K562 (cell line): ENCODE data around the gene MOB3B. TPM values are rescaled to one million over a fixed set of nuclear protein-coding genes. Genes with fewer than 3 reads are reported as not detected.

Source experiments
- ATAC-seq: fragments of 200-7000 bp; cut with Tn5 transposase; 3 replicates; pipeline ENCODE4 v1.9.1; 2020; ENCODE audit warnings: moderate library complexity
- BruUV-seq: library from RNA; stranded (reverse); fragments of 400-500 nt; replicated peaks from 2 replicates; lab custom pipeline; 2021; lab: Mats Ljungman, UMichigan
- CTCF ChIA-PET: fragments of 300-600 bp; formaldehyde crosslinking; extraction: SDS; loops from one replicate; lab custom pipeline; 2021; ENCODE audit warnings: low intra/inter-chr PET ratio; lab: Yijun Ruan, JAX
- POLR2A ChIA-PET: fragments of 300-600, 350-650 bp; sonication (Branson Sonifier 250); formaldehyde crosslinking; extraction: SDS; loops from one replicate; lab custom pipeline; 2021; ENCODE audit warnings: antibody characterized with exemption, inconsistent platforms; lab: Yijun Ruan, JAX
- DNase-seq, 4 experiments: peaks; one replicate each; pipeline versions ENCODE4 v3.0.0 to v3.0.0-alpha.2; 2011 to 2018; ENCODE audit warnings: low spot score in 3 of 4, mixed read lengths in 3 of 4; ENCODE audit errors: extremely low read depth in 1 of 4
- FAIRE-seq: peaks from 2 replicates; lab custom pipeline; 2011; peaks lifted over from hg19 to GRCh38; lab: Jason Lieb, UNC
- H2AFZ ChIP-seq: 2 replicates; pipeline ENCODE4 v1.6.0; 2011; ENCODE audit warnings: low read depth, low read length, control low read depth, inconsistent platforms
- H3K27ac ChIP-seq: fragments of 200-600 bp; 3 replicates; pipeline ENCODE4 v1.8.0; 2011; ENCODE audit warnings: low read depth, mild to moderate bottlenecking, control low read depth, inconsistent platforms, low read length, moderate library complexity, mixed read lengths; ENCODE audit errors: extremely low read depth
- H3K27me3 ChIP-seq, 2 experiments: fragments of 300-600 bp in 1 of 2; 2 replicates in 1 of 2; 3 replicates in 1 of 2; pipeline versions ENCODE4 v1.6.0 to v1.8.0; 2011; ENCODE audit warnings: inconsistent platforms in 2 of 2, low read length in 2 of 2, mild to moderate bottlenecking in 1 of 2, mixed read lengths in 1 of 2, moderate library complexity in 1 of 2; ENCODE audit not compliant: control insufficient read depth in 2 of 2, insufficient read depth in 2 of 2
- H3K36me3 ChIP-seq: fragments of 300-600 bp; 3 replicates; pipeline ENCODE4 v1.8.0; 2011; ENCODE audit warnings: mild to moderate bottlenecking, low read length, inconsistent platforms; ENCODE audit not compliant: control insufficient read depth, insufficient read depth
- H3K4me1 ChIP-seq, 2 experiments: fragments of 200-600 bp in 1 of 2; replicated peaks in 1 of 2; 2 replicates in 1 of 2; 3 replicates in 1 of 2; pipeline versions ENCODE4 v1.5.1 to v1.8.0; 2011; ENCODE audit warnings: inconsistent platforms in 2 of 2, low read length in 2 of 2, mild to moderate bottlenecking in 1 of 2, mixed read lengths in 1 of 2, moderate library complexity in 1 of 2; ENCODE audit not compliant: control insufficient read depth in 2 of 2, insufficient read depth in 2 of 2
- H3K4me2 ChIP-seq: 2 replicates; pipeline ENCODE4 v1.6.1; 2011; ENCODE audit warnings: low read length, control low read depth, inconsistent platforms, mixed read lengths; ENCODE audit not compliant: insufficient read depth
- H3K4me3 ChIP-seq: fragments of 200-600 bp; sonication (generic), shearing (Covaris generic); 2 replicates; pipeline ENCODE4 v1.5.1; 2016; ENCODE audit warnings: control low read depth, inconsistent platforms
- H3K79me2 ChIP-seq: fragments of 200-600 bp; 3 replicates; pipeline ENCODE4 v1.8.0; 2011; ENCODE audit warnings: low read length, inconsistent platforms; ENCODE audit not compliant: control insufficient read depth, insufficient read depth
- H3K9ac ChIP-seq, 2 experiments: 2 replicates each; pipeline versions ENCODE4 v1.6.0 to v1.6.1; 2011; ENCODE audit warnings: low read depth in 2 of 2, low read length in 2 of 2, control low read depth in 1 of 2, inconsistent platforms in 1 of 2, mild to moderate bottlenecking in 1 of 2, mixed read lengths in 1 of 2; ENCODE audit not compliant: insufficient read depth in 1 of 2
- H3K9me1 ChIP-seq: one replicate; pipeline ENCODE4 v1.6.0; 2011; ENCODE audit warnings: inconsistent platforms, mild to moderate bottlenecking, low read length, moderate library complexity; ENCODE audit not compliant: control insufficient read depth, insufficient read depth
- H3K9me3 ChIP-seq: replicated peaks from 2 replicates; pipeline ENCODE4 v1.5.1; 2011; ENCODE audit warnings: low read depth, low read length, inconsistent platforms; ENCODE audit not compliant: control insufficient read depth, insufficient read depth
- H4K20me1 ChIP-seq: replicated peaks from 2 replicates; pipeline ENCODE4 v1.6.1; 2011; ENCODE audit warnings: low read length, inconsistent platforms, mixed read lengths; ENCODE audit not compliant: control insufficient read depth, insufficient read depth
- BACH1 ChIP-seq: fragments of 200-800 bp; sonication (Bioruptor generic); IDR thresholded peaks from 2 replicates; pipeline ENCODE4 v1.6.1; 2016; ENCODE audit warnings: missing genetic modification characterization, missing compliant biosample characterization
- BDP1 ChIP-seq: IDR thresholded peaks from 3 replicates; pipeline ENCODE4 v1.6.1; 2011; ENCODE audit not compliant: insufficient read length, insufficient read depth
- BRD4 ChIP-seq: fragments of 200-600 bp; sonication (generic); IDR thresholded peaks from 2 replicates; pipeline ENCODE4 v1.6.1; 2017; ENCODE audit warnings: inconsistent platforms
- ELK3 ChIP-seq: fragments of 450-650 bp; formaldehyde crosslinking; IDR thresholded peaks from 2 replicates; pipeline ENCODE4 v1.4.0; 2020; ENCODE audit warnings: mild to moderate bottlenecking
- RB1 ChIP-seq: fragments of 450-650 bp; IDR thresholded peaks from 2 replicates; pipeline ENCODE4 v1.6.1; 2017; ENCODE audit warnings: low read depth, mild to moderate bottlenecking
- STAT6 ChIP-seq: sonication (generic); formaldehyde crosslinking; IDR thresholded peaks from 2 replicates; pipeline ENCODE4 v1.8.1; 2023; ENCODE audit warnings: mild to moderate bottlenecking, missing genetic modification reagents
- ZNF146 ChIP-seq: IDR thresholded peaks from one replicate; pipeline ENCODE4 v1.6.1; 2018; ENCODE audit warnings: missing compliant biosample characterization; ENCODE audit not compliant: unreplicated experiment
- ZNF444 ChIP-seq: fragments of 250-450 bp; sonication (Bioruptor Pico); IDR thresholded peaks from 2 replicates; pipeline ENCODE4 v1.4.0; 2020; ENCODE audit warnings: mild to moderate bottlenecking, moderate library complexity
- WGBS: fragments of 100-300 bp; shearing (Covaris generic); methylation state at CpG from one replicate; pipeline ENCODE4 v1.1.6; 2016; ENCODE audit warnings: low coverage, mixed read lengths; ENCODE audit not compliant: insufficient coverage; ENCODE audit errors: missing lambda C conversion rate; 5-methylcytosine and 5-hydroxymethylcytosine counted together
- in situ Hi-C: fragments of 300-500 bp; cut with MboI; formaldehyde crosslinking; loops from 4 replicates; pipeline ENCODE4 v1.15.0; 2018; ENCODE audit warnings: inconsistent platforms, mixed read lengths
- intact Hi-C: fragments of 100-400 bp; cut with micrococcal nuclease; formaldehyde crosslinking; loops from 2 replicates; pipeline ENCODE4 v1.14.2; 2022
- polyA plus RNA-seq, 8 experiments: library from polyadenylated mRNA; depleted of rRNA in 4 of 8; stranded (reverse) in 5 of 8; unstranded in 3 of 8; fragments of >200 nt; fragmentation: Nextera tagmentation in 2 of 8; fragmentation: Illumina TruSeq in 1 of 8; extraction: Ambion mirVana in 2 of 8; extraction: Trizol in 1 of 8; gene quantifications; 2 replicates each; pipeline versions ENCODE4 v1.2.1 to v1.2.3, GENCODE V29; 2011 to 2014; ENCODE audit warnings: inconsistent platforms in 1 of 8, missing spikeins in 1 of 8
- total RNA-seq, 7 experiments: library from RNA; depleted of rRNA in 6 of 7; stranded (reverse); fragments of >200 nt in 6 of 7; fragmentation: Illumina TruSeq in 2 of 7; extraction: Trizol in 2 of 7; gene quantifications; 2 replicates each; pipeline versions ENCODE4 v1.2.1 to v1.2.3, GENCODE V29; 2011 to 2021; ENCODE audit warnings: low replicate concordance in 1 of 7
- TF ChIP-seq, protein P1 (sequence below): sonication (generic); formaldehyde crosslinking; IDR thresholded peaks from 2 replicates; pipeline ENCODE4 v1.8.1; 2022; ENCODE audit warnings: missing genetic modification reagents

MOB3B gene
- total and polyA plus RNA-seq, 9 of the 15 experiments (the other 6 are each of a cell fraction or from before 2014, with no cell fraction given): 3.6 to 12.8 (median 7.2) TPM

DNA sequence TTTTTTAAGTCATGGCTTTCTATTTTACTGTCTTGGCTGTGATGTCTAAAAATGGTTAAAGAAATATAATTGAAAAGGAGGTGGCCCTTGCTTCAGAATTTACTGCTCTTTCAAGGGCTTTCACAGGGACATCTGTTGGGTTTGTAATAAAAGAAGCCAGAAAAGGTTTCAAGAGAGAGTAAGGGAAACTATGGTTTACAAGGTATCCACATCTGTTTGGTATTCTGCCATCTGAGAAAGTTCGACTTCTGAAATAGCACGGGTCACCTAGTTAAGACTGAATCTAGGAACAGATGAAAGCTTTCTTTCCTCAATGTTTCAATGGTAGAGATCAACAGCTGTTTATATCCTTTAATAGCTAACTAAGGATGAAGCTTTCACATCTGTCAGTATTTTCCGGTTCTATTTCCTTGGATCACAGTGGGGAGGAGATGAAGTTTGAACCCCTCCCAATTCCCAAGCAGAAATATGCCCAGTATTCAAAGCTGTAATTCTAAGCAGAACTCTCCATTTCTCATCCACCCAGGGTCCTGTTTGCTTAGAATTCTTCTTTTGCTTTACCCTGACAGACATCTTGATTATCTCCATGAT lies 78.3 kb downstream of the MOB3B start:
- CTCF ChIA-PET: no interaction called here

GRCh38 chr9:27450752-27451151 lies 78.9 kb downstream of the MOB3B start:
- ChIA-PET CTCF (no interaction called here), POLR2A (no interaction called here)
- Histone ChIP-seq H4K20me1 (no peaks in the 10 kb centered on the region), H3K4me2 (no peak overlapping the region), H3K9me1 (no peaks in the 10 kb centered on the region), H3K27ac (no peak overlapping the region), H3K36me3 (peaks cover 24% of the 10 kb centered on the region; the same call in 2 of the 3 replicates), H3K4me3 (no peak overlapping the region), H3K79me2 (peaks cover 71% of the 10 kb centered on the region), H3K27me3 (no peaks in the 10 kb centered on the region), H2AFZ (no peak overlapping the region), H3K9ac (no peak overlapping the region), H3K9me3 (no peaks in the 10 kb centered on the region), H3K4me1 (peaks cover 0 to 2% of the 10 kb centered on the region in 2 experiments; a peak in 2 of 5 replicates)
- DNase-seq (no peak), FAIRE-seq (no peak), ATAC-seq (no peak)
- BruUV-seq: no TSS peak
- in situ Hi-C loops (loop anchor here (10.0 kb wide), 1 partner anchor 74 kb away; the partner anchor contains the start of genes IFNK and MOB3B), intact Hi-C loops (no loop called here)
- TF ChIP-seq ELK3 (no peak), BRD4 (no peak), ZNF444 (CRISPR knock-in tag) (no peak), RB1 (no peak), BDP1 (no peak), STAT6 (no peak), BACH1 (no peak)
- TF ChIP-seq, protein P1, sequence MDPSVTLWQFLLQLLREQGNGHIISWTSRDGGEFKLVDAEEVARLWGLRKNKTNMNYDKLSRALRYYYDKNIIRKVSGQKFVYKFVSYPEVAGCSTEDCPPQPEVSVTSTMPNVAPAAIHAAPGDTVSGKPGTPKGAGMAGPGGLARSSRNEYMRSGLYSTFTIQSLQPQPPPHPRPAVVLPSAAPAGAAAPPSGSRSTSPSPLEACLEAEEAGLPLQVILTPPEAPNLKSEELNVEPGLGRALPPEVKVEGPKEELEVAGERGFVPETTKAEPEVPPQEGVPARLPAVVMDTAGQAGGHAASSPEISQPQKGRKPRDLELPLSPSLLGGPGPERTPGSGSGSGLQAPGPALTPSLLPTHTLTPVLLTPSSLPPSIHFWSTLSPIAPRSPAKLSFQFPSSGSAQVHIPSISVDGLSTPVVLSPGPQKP: no peak

More for the DNA sequence above, 78.3 kb downstream of the MOB3B start:
- POLR2A ChIA-PET: interaction anchor here (1.2 kb wide), 1 partner anchor 10 kb away, joined by 3 read pairs; no protein-coding TSS in a partner anchor
- Histone ChIP-seq H3K9me3 (no peaks in the 10 kb centered on the region), H3K4me1 (peaks cover 0 to 2% of the 10 kb centered on the region in 2 experiments; a peak in 2 of 5 replicates), H3K4me2 (no peak overlapping the region), H3K9ac (no peak overlapping the region), H3K9me1 (no peaks in the 10 kb centered on the region), H3K4me3 (no peak overlapping the region), H2AFZ (no peak overlapping the region), H3K27ac (no peak overlapping the region), H3K79me2 (peaks cover 74% of the 10 kb centered on the region), H3K36me3 (peaks cover 27% of the 10 kb centered on the region; the same call in 2 of the 3 replicates), H4K20me1 (no peaks in the 10 kb centered on the region), H3K27me3 (no peaks in the 10 kb centered on the region)
- WGBS: 65% methylated on average over 2 of the region's 3 CpGs
- in situ Hi-C loops: loop anchor here (10.0 kb wide), 1 partner anchor 73 kb away; the partner anchor contains the start of genes IFNK and MOB3B
- FAIRE-seq: no peak
- TF ChIP-seq ZNF146 (CRISPR knock-in tag): no peak
- no peak for DNase-seq
- BruUV-seq: no TSS peak
- no peak for ATAC-seq
- intact Hi-C loops: no loop called here
